ENCODE results near the gene MAP7D3.

Gene MAP7D3

GRCh38 chrX:136198678-136199243, 52.4 kb downstream of the MAP7D3 start:
- Histone ChIP-seq H3K4me3 (ENCODE audit: low read length) (no peak overlapping the region), H3K27ac (ENCODE audit: low read length) (no peak overlapping the region), H3K36me3 (replicated peaks; ENCODE audit: insufficient read depth, low read length) (no peaks in the 10 kb centered on the region), H3K9ac (ENCODE audit: low read length) (no peak overlapping the region), H3K79me2 (ENCODE audit: low read length) (0 out of 2 replicates have a peak, but pooled peaks cover 7% of the 10 kb centered on the region), H3K9me3 (replicated peaks; ENCODE audit: insufficient read depth, low read length) (no peaks in the 10 kb centered on the region), H3F3A (ENCODE audit: insufficient read depth, low read length) (no peaks in the 10 kb centered on the region), H3K9me2 (replicated peaks; ENCODE audit: insufficient read depth, low read length) (no peaks in the 10 kb centered on the region), H2AFZ (ENCODE audit: low read length) (no peak overlapping the region), H3K4me2 (ENCODE audit: low read depth, low read length) (no peak overlapping the region), H3K27me3 (replicated peaks; ENCODE audit: insufficient read depth, low read length) (no peaks in the 10 kb centered on the region), H4K20me1 (ENCODE audit: insufficient read depth, low read length) (no peaks in the 10 kb centered on the region), H3K4me1 (ENCODE audit: low read length) (peaks cover 14% of the 10 kb centered on the region)
- DNase-seq = no peak
- TF ChIP-seq EZH2phosphoT487 (IDR thresholded peaks at IDR 0.05; ENCODE audit: low read length) (no peak), CTCF (IDR thresholded peaks at IDR 0.05; ENCODE audit: low read length) (no peak)

- DNase-seq = no peak
- Histone ChIP-seq H3K36me3 (replicated peaks; ENCODE audit: insufficient read depth, low read length) (no peaks in the 10 kb centered on the region), H3K9me3 (replicated peaks; ENCODE audit: insufficient read depth, low read length) (no peaks in the 10 kb centered on the region), H3K27ac (ENCODE audit: low read length) (no peak overlapping the region), H3K4me2 (ENCODE audit: low read depth, low read length) (no peak overlapping the region), H3K9ac (ENCODE audit: low read length) (no peak overlapping the region), H3K9me2 (replicated peaks; ENCODE audit: insufficient read depth, low read length) (no peaks in the 10 kb centered on the region), H3K27me3 (replicated peaks; ENCODE audit: insufficient read depth, low read length) (no peaks in the 10 kb centered on the region), H3K4me1 (ENCODE audit: low read length) (peaks cover 6% of the 10 kb centered on the region; the same call in 1 of the 2 replicates), H4K20me1 (ENCODE audit: insufficient read depth, low read length) (no peaks in the 10 kb centered on the region), H2AFZ (ENCODE audit: low read length) (no peak overlapping the region), H3F3A (ENCODE audit: insufficient read depth, low read length) (no peaks in the 10 kb centered on the region), H3K4me3 (ENCODE audit: low read length) (no peak overlapping the region), H3K79me2 (ENCODE audit: low read length) (0 out of 2 replicates have a peak, but pooled peaks cover 7% of the 10 kb centered on the region)
- TF ChIP-seq EZH2 (optimal IDR thresholded peaks at IDR 0.05; ENCODE audit: low read depth, low read length) (no peak), EZH2phosphoT487 (IDR thresholded peaks at IDR 0.05; ENCODE audit: low read length) (no peak), CTCF (IDR thresholded peaks at IDR 0.05; ENCODE audit: low read length) (no peak)
Observed at GRCh38 chrX:136198010-136198409, 53.2 kb downstream of the MAP7D3 start.

- Histone ChIP-seq H3K36me3 (replicated peaks; ENCODE audit: insufficient read depth, low read length) (no peaks in the 10 kb centered on the region), H3K27ac (ENCODE audit: low read length) (no peak overlapping the region), H3F3A (ENCODE audit: insufficient read depth, low read length) (no peaks in the 10 kb centered on the region), H2AFZ (ENCODE audit: low read length) (no peak overlapping the region), H3K9me3 (replicated peaks; ENCODE audit: insufficient read depth, low read length) (no peaks in the 10 kb centered on the region), H3K9me2 (replicated peaks; ENCODE audit: insufficient read depth, low read length) (no peaks in the 10 kb centered on the region), H4K20me1 (ENCODE audit: insufficient read depth, low read length) (no peaks in the 10 kb centered on the region), H3K4me1 (ENCODE audit: low read length) (0 out of 2 replicates have a peak, but pooled peaks cover 3% of the 10 kb centered on the region), H3K79me2 (ENCODE audit: low read length) (peaks cover 7% of the 10 kb centered on the region; the same call in 1 of the 2 replicates), H3K4me2 (ENCODE audit: low read depth, low read length) (no peak overlapping the region), H3K27me3 (replicated peaks; ENCODE audit: insufficient read depth, low read length) (no peaks in the 10 kb centered on the region), H3K4me3 (ENCODE audit: low read length) (no peak overlapping the region), H3K9ac (ENCODE audit: low read length) (no peak overlapping the region)
- no peak for DNase-seq
- TF ChIP-seq EZH2phosphoT487 (IDR thresholded peaks at IDR 0.05; ENCODE audit: low read length) (no peak), CTCF (IDR thresholded peaks at IDR 0.05; ENCODE audit: low read length) (no peak), EZH2 (optimal IDR thresholded peaks at IDR 0.05; ENCODE audit: low read depth, low read length) (no peak)
Observed at GRCh38 chrX:136196691-136197155, 54.5 kb downstream of the MAP7D3 start.
